Stimulated activated memory B cell treated with anti-CD40 and anti-IgM and Interleukin-4, amounts not matched to agents 10 μg/mL and 1 μg/mL and 100 μg/mL, for 72 hours (primary cell): ENCODE data around the gene ALDH18A1.

Source experiments
- ATAC-seq: fragments of 150-1000 bp; cut with Tn5 transposase; 2 replicates; pipeline ENCODE4 v1.10.0; 2021
- H3K27ac Mint-ChIP-seq: one replicate; pipeline ENCODE4 v1.8.0; 2022; ENCODE audit warnings: mild to moderate bottlenecking, mixed read lengths
- H3K27me3 Mint-ChIP-seq: one replicate; pipeline ENCODE4 v1.8.0; 2022; ENCODE audit warnings: mixed read lengths
- H3K36me3 Mint-ChIP-seq: one replicate; pipeline ENCODE4 v1.8.0; 2022; ENCODE audit warnings: mixed read lengths
- H3K4me1 Mint-ChIP-seq: one replicate; pipeline ENCODE4 v1.8.0; 2022; ENCODE audit warnings: mixed read lengths
- H3K4me3 Mint-ChIP-seq: one replicate; pipeline ENCODE4 v1.8.0; 2022; ENCODE audit warnings: mild to moderate bottlenecking, moderate library complexity, mixed read lengths
- H3K9me3 Mint-ChIP-seq: one replicate; pipeline ENCODE4 v1.8.0; 2022; ENCODE audit warnings: mixed read lengths

ALDH18A1 gene

GRCh38 chr10:95661818-95662217 is 5.3 kb upstream of the ALDH18A1 start:
- Mint-ChIP-seq H3K27ac (no peak overlapping the region), H3K36me3 (peaks cover 13% of the 10 kb centered on the region), H3K4me3 (no peak overlapping the region), H3K4me1 (no peaks in the 10 kb centered on the region), H3K27me3 (no peaks in the 10 kb centered on the region), H3K9me3 (no peaks in the 10 kb centered on the region)
- no peak for ATAC-seq

- H3K36me3 Mint-ChIP-seq, result peaks cover 5% of the 10 kb centered on the region
- no peak for ATAC-seq
- H3K27me3 Mint-ChIP-seq, result no peaks in the 10 kb centered on the region
- no peak overlapping the region for H3K4me3 Mint-ChIP-seq
- no peaks in the 10 kb centered on the region for H3K9me3 Mint-ChIP-seq
- H3K4me1 Mint-ChIP-seq, result peaks cover 6% of the 10 kb centered on the region
- H3K27ac Mint-ChIP-seq, result no peak overlapping the region
Measured at GRCh38 chr10:95660283-95660682, 3.8 kb upstream of the ALDH18A1 start.

GRCh38 chr10:95657250-95657649 is 739 bp upstream of the ALDH18A1 start:
- Mint-ChIP-seq H3K9me3 (no peaks in the 10 kb centered on the region), H3K36me3 (peaks cover 14% of the 10 kb centered on the region), H3K27me3 (no peaks in the 10 kb centered on the region), H3K4me1 (peaks cover 20% of the 10 kb centered on the region), H3K4me3 (no peak overlapping the region), H3K27ac (no peak overlapping the region)
- no peak for ATAC-seq

GRCh38 chr10:95655571-95656290 is 780 bp downstream of the ALDH18A1 start:
- peak; percentile 7 for ATAC-seq
- Mint-ChIP-seq H3K27me3 (no peaks in the 10 kb centered on the region), H3K9me3 (peaks cover 9% of the 10 kb centered on the region), H3K36me3 (peaks cover 29% of the 10 kb centered on the region), H3K4me3 (peak overlapping the region; percentile 95), H3K4me1 (peaks cover 30% of the 10 kb centered on the region), H3K27ac (peak overlapping the region; percentile 86)

- Mint-ChIP-seq H3K27ac (peak overlapping the region; percentile 31), H3K9me3 (peaks cover 9% of the 10 kb centered on the region), H3K4me3 (no peak overlapping the region), H3K36me3 (peaks cover 42% of the 10 kb centered on the region), H3K4me1 (peaks cover 30% of the 10 kb centered on the region), H3K27me3 (no peaks in the 10 kb centered on the region)
- no peak for ATAC-seq
Measured at GRCh38 chr10:95653895-95654294, 2.6 kb downstream of the ALDH18A1 start.

- Mint-ChIP-seq H3K36me3 (peaks cover 59% of the 10 kb centered on the region), H3K4me1 (peaks cover 30% of the 10 kb centered on the region), H3K27ac (peak overlapping the region; percentile 65), H3K9me3 (peaks cover 9% of the 10 kb centered on the region), H3K4me3 (no peak overlapping the region), H3K27me3 (no peaks in the 10 kb centered on the region)
- no peak for ATAC-seq
Measured at GRCh38 chr10:95651346-95652060, 5.0 kb downstream of the ALDH18A1 start.

GRCh38 chr10:95650232-95650631 is 6.3 kb downstream of the ALDH18A1 start:
- Mint-ChIP-seq H3K4me1 (peaks cover 27% of the 10 kb centered on the region), H3K27ac (no peak overlapping the region), H3K4me3 (no peak overlapping the region), H3K27me3 (no peaks in the 10 kb centered on the region), H3K9me3 (peaks cover 9% of the 10 kb centered on the region), H3K36me3 (peaks cover 68% of the 10 kb centered on the region)
- ATAC-seq, result no peak

- Mint-ChIP-seq H3K27me3 (no peaks in the 10 kb centered on the region), H3K4me1 (peaks cover 30% of the 10 kb centered on the region), H3K36me3 (peaks cover 79% of the 10 kb centered on the region), H3K4me3 (no peak overlapping the region), H3K27ac (no peak overlapping the region), H3K9me3 (peaks cover 9% of the 10 kb centered on the region)
- ATAC-seq, result no peak
Measured at GRCh38 chr10:95648138-95648537, 8.4 kb downstream of the ALDH18A1 start.

GRCh38 chr10:95646160-95646559 is 10.4 kb downstream of the ALDH18A1 start:
- ATAC-seq, result no peak
- Mint-ChIP-seq H3K36me3 (peaks cover 73% of the 10 kb centered on the region), H3K9me3 (peaks cover 2% of the 10 kb centered on the region), H3K4me1 (peaks cover 18% of the 10 kb centered on the region), H3K27me3 (no peaks in the 10 kb centered on the region), H3K27ac (no peak overlapping the region), H3K4me3 (no peak overlapping the region)

- H3K4me1 Mint-ChIP-seq, result peaks cover 15% of the 10 kb centered on the region
- no peak overlapping the region for H3K27ac Mint-ChIP-seq
- H3K36me3 Mint-ChIP-seq, result peaks cover 71% of the 10 kb centered on the region
- H3K9me3 Mint-ChIP-seq, result no peaks in the 10 kb centered on the region
- no peak overlapping the region for H3K4me3 Mint-ChIP-seq
- no peak for ATAC-seq
- H3K27me3 Mint-ChIP-seq, result no peaks in the 10 kb centered on the region
Measured at GRCh38 chr10:95644901-95645300, 11.6 kb downstream of the ALDH18A1 start.

GRCh38 chr10:95640891-95641315 is 15.6 kb downstream of the ALDH18A1 start:
- Mint-ChIP-seq H3K9me3 (no peaks in the 10 kb centered on the region), H3K4me3 (no peak overlapping the region), H3K36me3 (peaks cover 65% of the 10 kb centered on the region), H3K27me3 (no peaks in the 10 kb centered on the region), H3K27ac (no peak overlapping the region), H3K4me1 (peaks cover 15% of the 10 kb centered on the region)
- no peak for ATAC-seq

- Mint-ChIP-seq H3K27me3 (no peaks in the 10 kb centered on the region), H3K4me1 (no peaks in the 10 kb centered on the region), H3K36me3 (peaks cover 69% of the 10 kb centered on the region)
Measured at GRCh38 chr10:95637911-95638310, 18.6 kb downstream of the ALDH18A1 start.

GRCh38 chr10:95637140-95637539 is 19.4 kb downstream of the ALDH18A1 start:
- Mint-ChIP-seq H3K4me1 (no peaks in the 10 kb centered on the region), H3K9me3 (no peaks in the 10 kb centered on the region), H3K36me3 (peaks cover 69% of the 10 kb centered on the region), H3K27ac (no peak overlapping the region), H3K4me3 (no peak overlapping the region), H3K27me3 (no peaks in the 10 kb centered on the region)
- ATAC-seq, result no peak

More at GRCh38 chr10:95637911-95638310, 18.6 kb downstream of the ALDH18A1 start:
- H3K4me3 Mint-ChIP-seq, result no peak overlapping the region
- H3K27ac Mint-ChIP-seq, result no peak overlapping the region
- ATAC-seq, result no peak
- H3K9me3 Mint-ChIP-seq, result no peaks in the 10 kb centered on the region

- H3K9me3 Mint-ChIP-seq, result no peaks in the 10 kb centered on the region
- peaks cover 71% of the 10 kb centered on the region for H3K36me3 Mint-ChIP-seq
- no peaks in the 10 kb centered on the region for H3K27me3 Mint-ChIP-seq
- no peak overlapping the region for H3K4me3 Mint-ChIP-seq
- H3K27ac Mint-ChIP-seq, result no peak overlapping the region
- no peak for ATAC-seq
- no peaks in the 10 kb centered on the region for H3K4me1 Mint-ChIP-seq
Measured at GRCh38 chr10:95635319-95635733, 21.2 kb downstream of the ALDH18A1 start.

GRCh38 chr10:95628786-95629185 is 27.7 kb downstream of the ALDH18A1 start:
- Mint-ChIP-seq H3K4me3 (no peak overlapping the region), H3K4me1 (no peaks in the 10 kb centered on the region), H3K36me3 (peaks cover 79% of the 10 kb centered on the region), H3K27ac (no peak overlapping the region), H3K9me3 (no peaks in the 10 kb centered on the region), H3K27me3 (no peaks in the 10 kb centered on the region)
- ATAC-seq, result no peak

GRCh38 chr10:95626500-95626899 is 30.0 kb downstream of the ALDH18A1 start:
- Mint-ChIP-seq H3K27ac (no peak overlapping the region), H3K4me3 (no peak overlapping the region), H3K9me3 (no peaks in the 10 kb centered on the region), H3K27me3 (no peaks in the 10 kb centered on the region), H3K36me3 (peaks cover 64% of the 10 kb centered on the region), H3K4me1 (no peaks in the 10 kb centered on the region)
- ATAC-seq, result no peak
